Nephron progenitor cell (in vitro differentiated cells): ENCODE data around the gene NCL.

Source experiments
- DNase-seq: peaks from one replicate; pipeline ENCODE4 v3.0.0; 2021
- H3K27ac Mint-ChIP-seq: 2 replicates; pipeline ENCODE4 v1.8.0; 2021; ENCODE audit warnings: mild to moderate bottlenecking, moderate library complexity, mixed read lengths
- H3K27me3 Mint-ChIP-seq: 2 replicates; pipeline ENCODE4 v1.8.0; 2021; ENCODE audit warnings: mild to moderate bottlenecking, low read depth, mixed read lengths; ENCODE audit not compliant: poor library complexity
- H3K36me3 Mint-ChIP-seq: 2 replicates; pipeline ENCODE4 v1.8.0; 2021; ENCODE audit warnings: low read depth, mixed read lengths
- H3K4me1 Mint-ChIP-seq: 2 replicates; pipeline ENCODE4 v1.8.0; 2021; ENCODE audit warnings: mixed read lengths
- H3K4me3 Mint-ChIP-seq: 2 replicates; pipeline ENCODE4 v1.8.0; 2021; ENCODE audit warnings: mild to moderate bottlenecking, moderate library complexity, mixed read lengths
- H3K9me3 Mint-ChIP-seq: 2 replicates; pipeline ENCODE4 v1.8.0; 2021; ENCODE audit warnings: mild to moderate bottlenecking, moderate library complexity, mixed read lengths
- TF ChIP-seq, protein P1 (sequence below): fragments of 200-600 bp; sonication (generic); IDR thresholded peaks from 2 replicates; pipeline ENCODE4 v1.5.0; 2021; ENCODE audit warnings: antibody characterized with exemption

NCL gene

DNA sequence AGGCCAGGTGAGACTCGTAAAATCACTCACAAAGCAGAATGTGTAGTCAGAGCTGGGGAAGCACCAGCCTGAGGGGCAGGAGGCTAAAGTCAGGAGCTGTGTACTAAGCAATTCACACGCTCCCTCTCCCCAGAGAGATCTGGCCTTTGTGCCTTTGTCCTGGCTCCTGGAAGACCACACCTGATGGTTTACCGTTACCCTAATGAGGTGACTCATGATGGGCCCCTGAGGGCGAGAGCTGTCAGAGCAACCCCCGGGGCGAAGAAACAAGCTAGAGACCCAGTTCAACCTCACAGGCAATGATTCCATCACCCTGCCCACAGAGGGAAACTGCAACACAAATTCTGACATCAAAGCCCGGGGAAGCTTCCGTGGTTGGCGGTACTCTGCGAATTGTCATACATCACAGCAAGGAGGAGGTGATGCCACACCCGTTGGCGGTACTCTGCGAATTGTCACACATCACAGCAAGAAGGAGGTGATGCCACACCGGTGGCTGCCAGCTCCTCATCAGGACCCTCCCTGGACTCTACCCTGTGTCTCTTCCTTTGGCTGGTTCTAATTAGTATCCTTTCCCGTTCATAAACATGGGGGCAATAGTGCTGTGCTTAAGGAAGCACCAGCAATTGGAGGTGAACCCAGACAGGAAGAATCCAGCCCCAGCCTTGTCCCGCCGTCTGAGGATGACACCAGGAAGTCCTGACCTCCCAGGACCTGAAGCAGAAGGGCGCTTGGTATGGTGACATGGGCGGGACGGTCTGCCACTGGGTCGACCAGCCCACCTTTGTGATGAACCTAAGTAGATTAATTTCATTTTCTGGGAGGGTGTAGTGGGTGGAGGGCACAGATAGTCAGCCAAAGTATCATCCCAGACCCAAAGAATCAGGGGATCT lies 38.2 kb downstream of the NCL start:
- H3K27me3 Mint-ChIP-seq, result peaks cover 17% of the 10 kb centered on the region
- H3K4me1 Mint-ChIP-seq, result peaks cover 12% of the 10 kb centered on the region
- H3K4me3 Mint-ChIP-seq, result no peak overlapping the region
- DNase-seq, result no peak
- TF ChIP-seq, protein P1, sequence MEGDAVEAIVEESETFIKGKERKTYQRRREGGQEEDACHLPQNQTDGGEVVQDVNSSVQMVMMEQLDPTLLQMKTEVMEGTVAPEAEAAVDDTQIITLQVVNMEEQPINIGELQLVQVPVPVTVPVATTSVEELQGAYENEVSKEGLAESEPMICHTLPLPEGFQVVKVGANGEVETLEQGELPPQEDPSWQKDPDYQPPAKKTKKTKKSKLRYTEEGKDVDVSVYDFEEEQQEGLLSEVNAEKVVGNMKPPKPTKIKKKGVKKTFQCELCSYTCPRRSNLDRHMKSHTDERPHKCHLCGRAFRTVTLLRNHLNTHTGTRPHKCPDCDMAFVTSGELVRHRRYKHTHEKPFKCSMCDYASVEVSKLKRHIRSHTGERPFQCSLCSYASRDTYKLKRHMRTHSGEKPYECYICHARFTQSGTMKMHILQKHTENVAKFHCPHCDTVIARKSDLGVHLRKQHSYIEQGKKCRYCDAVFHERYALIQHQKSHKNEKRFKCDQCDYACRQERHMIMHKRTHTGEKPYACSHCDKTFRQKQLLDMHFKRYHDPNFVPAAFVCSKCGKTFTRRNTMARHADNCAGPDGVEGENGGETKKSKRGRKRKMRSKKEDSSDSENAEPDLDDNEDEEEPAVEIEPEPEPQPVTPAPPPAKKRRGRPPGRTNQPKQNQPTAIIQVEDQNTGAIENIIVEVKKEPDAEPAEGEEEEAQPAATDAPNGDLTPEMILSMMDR, result no peak
- H3K9me3 Mint-ChIP-seq, result peaks cover 8% of the 10 kb centered on the region
- no peaks in the 10 kb centered on the region for H3K36me3 Mint-ChIP-seq
- H3K27ac Mint-ChIP-seq, result no peak overlapping the region

DNA sequence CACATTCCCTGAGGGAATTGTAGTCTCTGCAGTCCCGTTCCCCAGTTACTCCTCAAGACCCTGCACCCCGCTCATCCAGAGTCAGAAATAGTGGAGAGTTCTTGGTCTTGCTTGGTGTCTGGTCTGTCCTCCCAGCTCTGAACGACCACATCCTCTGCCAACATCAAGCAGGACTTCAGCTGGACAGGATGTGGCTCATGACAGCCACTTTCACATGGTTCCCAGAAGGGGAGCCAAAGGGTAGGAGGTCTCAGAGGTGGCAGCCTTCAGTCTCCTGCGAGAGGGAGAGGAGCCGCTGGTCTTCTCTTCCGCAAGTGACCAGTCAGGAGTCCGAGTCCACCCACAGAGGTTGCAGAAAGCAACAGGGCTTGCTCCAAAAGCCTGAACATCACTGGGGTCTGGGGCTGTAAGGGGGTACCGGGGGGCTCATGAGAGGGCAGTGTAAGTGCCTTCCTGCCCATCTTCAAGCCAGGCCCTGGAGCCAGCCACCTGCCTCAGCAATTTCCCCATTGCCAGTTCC lies 38.9 kb downstream of the NCL start:
- H3K27ac Mint-ChIP-seq, result no peak overlapping the region
- H3K4me3 Mint-ChIP-seq, result no peak overlapping the region
- H3K36me3 Mint-ChIP-seq, result no peaks in the 10 kb centered on the region
- peaks cover under 1% of the 10 kb centered on the region for H3K9me3 Mint-ChIP-seq
- TF ChIP-seq, protein P1, result no peak
- peaks cover 21% of the 10 kb centered on the region for H3K27me3 Mint-ChIP-seq
- DNase-seq, result no peak
- peaks cover 12% of the 10 kb centered on the region for H3K4me1 Mint-ChIP-seq

DNA sequence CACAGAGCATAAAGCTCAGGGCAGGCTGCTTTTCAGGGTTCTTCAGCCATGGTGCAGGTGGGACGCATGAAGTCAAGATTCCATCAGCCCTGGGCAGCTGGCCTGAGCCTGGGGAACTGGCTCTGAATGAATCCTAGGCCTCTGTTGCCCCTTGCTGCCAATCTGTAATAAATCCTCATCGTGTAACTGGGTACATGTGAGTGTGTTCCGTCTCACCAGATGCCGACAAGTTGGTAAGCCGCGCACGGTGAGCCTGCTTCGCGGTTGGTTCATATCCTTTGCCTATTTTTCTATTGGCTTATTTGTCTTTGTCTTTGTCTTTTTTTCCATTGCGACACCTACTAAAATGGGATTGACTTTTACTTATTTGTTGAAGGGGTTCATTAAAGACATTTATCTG lies 41.1 kb downstream of the NCL start:
- Mint-ChIP-seq H3K4me1 (peaks cover 21% of the 10 kb centered on the region), H3K27ac (no peak overlapping the region), H3K36me3 (no peaks in the 10 kb centered on the region), H3K4me3 (no peak overlapping the region), H3K27me3 (peaks cover 19% of the 10 kb centered on the region), H3K9me3 (no peaks in the 10 kb centered on the region)
- DNase-seq, result no peak
- TF ChIP-seq, protein P1, result no peak

DNA sequence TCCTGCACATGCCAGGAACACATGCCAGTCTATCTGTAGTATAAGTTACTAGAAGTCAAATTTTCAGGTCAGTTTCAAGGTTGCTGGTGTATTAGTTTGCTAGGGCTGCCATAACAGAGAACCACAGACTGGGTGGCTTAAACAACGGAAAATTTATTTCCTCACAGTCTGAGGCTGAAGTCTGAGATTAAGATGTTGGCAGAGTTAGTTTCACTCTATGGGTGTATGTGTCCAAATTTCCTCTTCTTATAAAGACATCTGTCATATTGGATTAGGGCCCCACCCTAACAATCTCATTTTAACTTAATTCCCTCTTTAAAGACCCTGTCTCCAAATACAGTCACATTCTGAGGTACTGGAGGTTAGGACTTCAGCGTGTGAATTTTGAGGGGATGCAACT lies 42.2 kb downstream of the NCL start:
- Mint-ChIP-seq H3K27me3 (peaks cover 19% of the 10 kb centered on the region), H3K4me3 (no peak overlapping the region), H3K36me3 (no peaks in the 10 kb centered on the region), H3K27ac (no peak overlapping the region), H3K9me3 (no peaks in the 10 kb centered on the region), H3K4me1 (peaks cover 21% of the 10 kb centered on the region)
- TF ChIP-seq, protein P1, result no peak
- DNase-seq, result no peak

DNA sequence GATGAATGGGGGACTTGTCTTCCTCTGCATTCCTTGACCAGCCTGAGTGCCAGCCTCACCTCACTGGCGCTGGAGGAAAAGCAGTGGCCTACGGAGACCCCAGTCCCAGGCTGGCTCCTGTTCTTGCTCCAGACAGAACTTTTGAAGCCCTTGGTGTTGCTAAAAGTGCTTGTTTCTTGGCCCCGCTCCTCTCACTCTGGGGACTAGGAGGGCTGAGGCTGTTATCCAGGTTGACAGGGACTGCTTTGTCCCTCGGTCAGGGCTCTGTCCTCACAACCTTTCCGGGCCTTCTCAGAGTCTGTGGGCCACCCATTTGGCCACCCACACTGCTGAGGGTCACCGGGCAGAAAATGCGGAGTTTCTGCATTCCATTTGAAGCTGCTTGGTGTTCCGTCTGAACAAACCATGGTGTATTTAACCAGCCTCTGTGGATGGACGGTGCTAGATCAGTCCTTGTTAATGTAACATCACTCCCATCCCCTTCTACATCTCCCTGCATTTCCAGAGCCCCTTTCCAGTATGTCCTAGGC lies 43.2 kb downstream of the NCL start:
- H3K4me1 Mint-ChIP-seq, result peaks cover 18% of the 10 kb centered on the region

More for the DNA sequence above, 43.2 kb downstream of the NCL start:
- TF ChIP-seq, protein P1, result no peak
- no peaks in the 10 kb centered on the region for H3K9me3 Mint-ChIP-seq
- DNase-seq, result no peak
- no peak overlapping the region for H3K27ac Mint-ChIP-seq
- peaks cover 16% of the 10 kb centered on the region for H3K27me3 Mint-ChIP-seq
- no peak overlapping the region for H3K4me3 Mint-ChIP-seq
- H3K36me3 Mint-ChIP-seq, result no peaks in the 10 kb centered on the region
